PC-3 (cell line): ENCODE results near the gene NR1I3.

ENCODE experiments used
- CTCF ChIP-seq: fragments of 300-600 bp; sonication (generic); conservative IDR thresholded peaks from 2 replicates; pipeline ENCODE4 v1.5.1; 2017; ENCODE audit warnings: antibody characterized with exemption, low read depth, mild to moderate bottlenecking, low read length
- EZH2 ChIP-seq: fragments of 300-600 bp; sonication (generic); IDR thresholded peaks from one replicate; pipeline ENCODE4 v1.6.1; 2017; ENCODE audit warnings: antibody characterized with exemption, mild to moderate bottlenecking, low read length; ENCODE audit not compliant: unreplicated experiment
- EZH2phosphoT487 ChIP-seq: fragments of 300-600 bp; sonication (generic); IDR thresholded peaks from 2 replicates; pipeline ENCODE4 v1.6.1; 2018; ENCODE audit warnings: mild to moderate bottlenecking, antibody characterized with exemption, low read length, borderline replicate concordance

GRCh38 chr1:161233102-161233501, 4.9 kb downstream of the NR1I3 start:
- TF ChIP-seq CTCF: no peak
- TF ChIP-seq EZH2: no peak
- TF ChIP-seq EZH2phosphoT487: no peak
